ENCODE results near the gene SH3TC1.

The SH3TC1 gene

DNA sequence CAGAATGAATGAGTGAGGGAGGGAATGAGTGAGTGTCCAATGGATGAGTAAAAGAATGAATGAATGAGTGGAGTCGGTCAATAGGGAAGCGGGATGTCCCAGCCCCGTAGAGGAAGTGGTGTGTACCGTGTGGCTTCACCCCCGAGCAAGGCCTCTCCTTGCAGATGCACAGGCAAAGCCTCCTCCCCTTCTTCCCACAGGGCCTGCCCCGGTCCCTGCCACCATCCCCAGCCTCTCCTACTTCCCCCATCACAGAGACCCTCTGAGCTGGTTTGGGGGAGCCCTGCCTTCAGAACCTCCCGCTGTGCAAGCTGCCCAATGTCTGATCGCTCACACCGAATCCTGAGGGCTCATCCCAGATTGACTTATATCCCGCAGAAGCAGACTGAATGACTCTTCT, 84.1 kb downstream of the SH3TC1 start:
- Histone ChIP-seq H3K4me1 (ENCODE audit: control insufficient read depth, low read depth, low read length) (no peaks in the 10 kb centered on the region), H3K4ac (ENCODE audit: low read depth, low read length) (no peak overlapping the region), H4K5ac (ENCODE audit: low read length) (no peak overlapping the region), H3K9ac (ENCODE audit: low read length) (no peak overlapping the region), H3K23ac (ENCODE audit: low read length) (no peak overlapping the region), H3K4me2 (ENCODE audit: low read length) (no peak overlapping the region), H2AK5ac (ENCODE audit: low read length) (no peak overlapping the region), H3K36me3 (ENCODE audit: control insufficient read depth, insufficient read depth, low read length) (no peaks in the 10 kb centered on the region), H3K79me1 (ENCODE audit: low read length) (no peaks in the 10 kb centered on the region), H4K8ac (ENCODE audit: low read depth, low read length) (no peak overlapping the region), H2BK5ac (ENCODE audit: low read length) (no peak overlapping the region), H2BK15ac (replicated peaks; ENCODE audit: low read depth) (no peak overlapping the region), H2BK120ac (ENCODE audit: low read depth, low read length) (no peak overlapping the region), H3K4me3 (ENCODE audit: low read length) (no peak overlapping the region), H3K18ac (ENCODE audit: low read length) (no peak overlapping the region), H3K27me3 (ENCODE audit: insufficient read depth, low read length, poor library complexity) (no peaks in the 10 kb centered on the region), H3K79me2 (ENCODE audit: control insufficient read depth, insufficient read depth, low read length) (no peaks in the 10 kb centered on the region), H3K56ac (ENCODE audit: low read length) (no peak overlapping the region), H3K27ac (ENCODE audit: low read depth, low read length) (no peak overlapping the region)
- DNase-seq = no peak
- no CpG with 5 or more reads among the region's 10 CpGs for WGBS (ENCODE audit: extremely low coverage, insufficient coverage, low lambda C conversion rate)

DNA sequence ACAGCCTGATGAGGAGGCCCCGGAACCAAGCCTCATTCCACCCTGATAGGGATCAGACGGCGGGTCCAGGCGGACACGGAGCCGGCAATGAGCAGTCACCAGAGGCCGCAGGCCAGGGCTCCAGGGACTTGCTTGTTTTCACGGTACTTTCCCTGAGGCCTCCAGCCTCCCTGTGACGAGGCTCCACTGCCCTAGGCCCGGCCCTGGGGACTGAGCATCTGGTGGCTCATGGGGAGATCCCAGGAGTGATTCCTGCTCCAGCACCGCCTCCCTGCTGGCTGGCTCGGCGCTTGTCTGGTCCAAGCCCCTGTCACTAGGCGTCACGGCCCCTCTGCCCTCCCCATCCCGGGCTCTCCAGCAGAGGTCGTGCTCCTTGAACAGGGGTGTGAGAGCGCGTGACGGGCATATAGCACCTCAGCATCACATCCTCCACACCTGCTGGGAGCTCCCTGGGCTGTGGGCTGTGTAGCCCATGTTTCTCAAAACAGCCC, 84.6 kb downstream of the SH3TC1 start:
- no CpG with 5 or more reads among the region's 20 CpGs for WGBS (ENCODE audit: extremely low coverage, insufficient coverage, low lambda C conversion rate)
- peak; percentile 51 for DNase-seq
- H2BK5ac ChIP-seq (ENCODE audit: low read length) = no peak overlapping the region

DNA sequence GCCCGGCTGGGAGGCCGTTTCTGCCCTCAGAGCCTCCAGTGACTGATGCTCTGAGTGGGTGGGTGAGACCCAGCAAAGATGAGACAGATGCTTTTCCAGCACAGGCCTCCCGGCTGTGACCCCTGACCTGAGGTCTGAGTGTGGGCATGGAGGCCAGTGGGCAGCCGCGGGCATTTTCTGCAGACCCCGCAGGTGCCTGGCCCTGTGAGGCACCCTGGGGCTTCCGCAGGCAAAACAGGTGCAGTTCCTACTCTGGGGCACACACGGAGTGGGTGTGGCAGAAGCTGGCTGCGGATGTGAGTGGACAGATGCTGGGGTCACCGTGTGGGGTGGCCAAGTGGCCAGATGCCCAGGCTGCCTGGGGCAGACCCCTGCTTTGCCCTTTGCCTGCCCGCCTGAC, 85.3 kb downstream of the SH3TC1 start:
- H2AK5ac ChIP-seq (ENCODE audit: low read length) = no peak overlapping the region
- H3K27me3 ChIP-seq (ENCODE audit: insufficient read depth, low read length, poor library complexity) = no peaks in the 10 kb centered on the region
- H3K79me2 ChIP-seq (ENCODE audit: control insufficient read depth, insufficient read depth, low read length) = no peaks in the 10 kb centered on the region
- H3K56ac ChIP-seq (ENCODE audit: low read length) = no peak overlapping the region
- H3K18ac ChIP-seq (ENCODE audit: low read length) = no peak overlapping the region
- H2BK120ac ChIP-seq (ENCODE audit: low read depth, low read length) = no peak overlapping the region
- H3K27ac ChIP-seq (ENCODE audit: low read depth, low read length) = no peak overlapping the region
- no peak overlapping the region for H3K23ac ChIP-seq (ENCODE audit: low read length)
- DNase-seq = no peak
- no peak overlapping the region for H2BK15ac ChIP-seq (replicated peaks; ENCODE audit: low read depth)
- no peaks in the 10 kb centered on the region for H3K4me1 ChIP-seq (ENCODE audit: control insufficient read depth, low read depth, low read length)
- H4K8ac ChIP-seq (ENCODE audit: low read depth, low read length) = no peak overlapping the region
- no peak overlapping the region for H3K4me2 ChIP-seq (ENCODE audit: low read length)
- no peaks in the 10 kb centered on the region for H3K79me1 ChIP-seq (ENCODE audit: low read length)
- H2BK5ac ChIP-seq (ENCODE audit: low read length) = no peak overlapping the region
- no CpG with 5 or more reads among the region's 11 CpGs for WGBS (ENCODE audit: extremely low coverage, insufficient coverage, low lambda C conversion rate)
- H3K4ac ChIP-seq (ENCODE audit: low read depth, low read length) = no peak overlapping the region
- no peak overlapping the region for H3K9ac ChIP-seq (ENCODE audit: low read length)
- no peak overlapping the region for H4K5ac ChIP-seq (ENCODE audit: low read length)
- H3K36me3 ChIP-seq (ENCODE audit: control insufficient read depth, insufficient read depth, low read length) = no peaks in the 10 kb centered on the region
- H3K4me3 ChIP-seq (ENCODE audit: low read length) = no peak overlapping the region

More for the DNA sequence above, 84.6 kb downstream of the SH3TC1 start:
- H3K23ac ChIP-seq (ENCODE audit: low read length) = no peak overlapping the region
- no peak overlapping the region for H3K4me2 ChIP-seq (ENCODE audit: low read length)
- no peak overlapping the region for H3K9ac ChIP-seq (ENCODE audit: low read length)
- no peak overlapping the region for H3K27ac ChIP-seq (ENCODE audit: low read depth, low read length)
- H4K8ac ChIP-seq (ENCODE audit: low read depth, low read length) = no peak overlapping the region
- H3K56ac ChIP-seq (ENCODE audit: low read length) = no peak overlapping the region
- no peaks in the 10 kb centered on the region for H3K27me3 ChIP-seq (ENCODE audit: insufficient read depth, low read length, poor library complexity)
- no peaks in the 10 kb centered on the region for H3K36me3 ChIP-seq (ENCODE audit: control insufficient read depth, insufficient read depth, low read length)
- H2BK15ac ChIP-seq (replicated peaks; ENCODE audit: low read depth) = no peak overlapping the region
- H3K79me2 ChIP-seq (ENCODE audit: control insufficient read depth, insufficient read depth, low read length) = no peaks in the 10 kb centered on the region
- H3K4ac ChIP-seq (ENCODE audit: low read depth, low read length) = no peak overlapping the region
- H2AK5ac ChIP-seq (ENCODE audit: low read length) = no peak overlapping the region
- H3K4me3 ChIP-seq (ENCODE audit: low read length) = no peak overlapping the region
- no peaks in the 10 kb centered on the region for H3K79me1 ChIP-seq (ENCODE audit: low read length)
- no peak overlapping the region for H4K5ac ChIP-seq (ENCODE audit: low read length)
- H3K4me1 ChIP-seq (ENCODE audit: control insufficient read depth, low read depth, low read length) = no peaks in the 10 kb centered on the region
- H2BK120ac ChIP-seq (ENCODE audit: low read depth, low read length) = no peak overlapping the region
- H3K18ac ChIP-seq (ENCODE audit: low read length) = no peak overlapping the region

- no peak overlapping the region for H3K4ac ChIP-seq (ENCODE audit: low read depth, low read length)
- H3K4me3 ChIP-seq (ENCODE audit: low read length) = no peak overlapping the region
- H2BK120ac ChIP-seq (ENCODE audit: low read depth, low read length) = no peak overlapping the region
- H3K79me2 ChIP-seq (ENCODE audit: control insufficient read depth, insufficient read depth, low read length) = no peaks in the 10 kb centered on the region
- H3K23ac ChIP-seq (ENCODE audit: low read length) = no peak overlapping the region
- H3K4me1 ChIP-seq (ENCODE audit: control insufficient read depth, low read depth, low read length) = no peaks in the 10 kb centered on the region
- no peak overlapping the region for H3K56ac ChIP-seq (ENCODE audit: low read length)
- no peak overlapping the region for H2BK5ac ChIP-seq (ENCODE audit: low read length)
- no peaks in the 10 kb centered on the region for H3K27me3 ChIP-seq (ENCODE audit: insufficient read depth, low read length, poor library complexity)
- H3K27ac ChIP-seq (ENCODE audit: low read depth, low read length) = no peak overlapping the region
- H4K5ac ChIP-seq (ENCODE audit: low read length) = no peak overlapping the region
- H2AK5ac ChIP-seq (ENCODE audit: low read length) = no peak overlapping the region
- WGBS (ENCODE audit: extremely low coverage, insufficient coverage, low lambda C conversion rate) = no CpG with 5 or more reads among the region's 16 CpGs
- no peak overlapping the region for H4K8ac ChIP-seq (ENCODE audit: low read depth, low read length)
- H2BK15ac ChIP-seq (replicated peaks; ENCODE audit: low read depth) = no peak overlapping the region
- no peak for DNase-seq
- H3K4me2 ChIP-seq (ENCODE audit: low read length) = no peak overlapping the region
- no peaks in the 10 kb centered on the region for H3K36me3 ChIP-seq (ENCODE audit: control insufficient read depth, insufficient read depth, low read length)
- H3K18ac ChIP-seq (ENCODE audit: low read length) = no peak overlapping the region
- no peak overlapping the region for H3K9ac ChIP-seq (ENCODE audit: low read length)
- no peaks in the 10 kb centered on the region for H3K79me1 ChIP-seq (ENCODE audit: low read length)
These were observed 86.3 kb downstream of the SH3TC1 start for GRCh38 chr4:8285143-8285975.

DNA sequence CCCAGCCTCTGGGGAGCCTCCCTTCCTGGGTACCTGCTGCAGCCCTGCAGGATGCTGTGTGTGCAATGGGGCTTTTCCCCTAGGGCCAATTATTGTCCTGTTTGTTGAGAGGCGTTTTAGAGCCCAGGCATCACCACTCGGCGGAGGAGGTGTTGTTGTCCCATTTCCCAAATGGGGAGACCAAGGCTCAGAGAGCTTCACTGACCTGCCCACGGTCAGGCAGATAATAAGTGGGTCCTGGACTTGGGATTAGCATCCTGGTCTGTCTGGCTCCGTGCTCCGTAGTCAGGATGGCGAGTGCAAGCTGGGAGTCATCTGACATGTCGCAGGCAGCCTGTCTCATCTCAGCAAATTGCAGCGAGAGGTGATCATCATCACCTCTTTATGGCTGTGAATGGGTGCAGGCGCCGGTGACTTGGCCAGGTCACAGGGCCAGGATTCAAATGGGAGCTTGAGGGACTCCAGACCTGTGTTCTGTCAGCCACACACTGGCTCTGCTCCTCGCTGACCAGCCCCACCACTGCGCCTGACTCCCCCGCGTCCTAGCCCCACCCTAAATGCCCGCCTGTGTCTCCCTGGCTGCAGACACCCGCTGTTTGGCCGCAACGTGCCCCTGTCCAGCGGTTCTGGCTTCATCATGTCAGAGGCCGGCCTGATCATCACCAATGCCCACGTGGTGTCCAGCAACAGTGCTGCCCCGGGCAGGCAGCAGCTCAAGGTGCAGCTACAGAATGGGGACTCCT, 87.1 kb downstream of the SH3TC1 start:
- Histone ChIP-seq H2AK5ac (ENCODE audit: low read length) (no peak overlapping the region), H3K18ac (ENCODE audit: low read length) (no peak overlapping the region), H3K56ac (ENCODE audit: low read length) (no peak overlapping the region), H4K8ac (ENCODE audit: low read depth, low read length) (no peak overlapping the region), H2BK15ac (replicated peaks; ENCODE audit: low read depth) (no peak overlapping the region), H3K4ac (ENCODE audit: low read depth, low read length) (no peak overlapping the region), H3K4me1 (ENCODE audit: control insufficient read depth, low read depth, low read length) (no peaks in the 10 kb centered on the region), H3K23ac (ENCODE audit: low read length) (no peak overlapping the region), H3K4me3 (ENCODE audit: low read length) (no peak overlapping the region), H4K5ac (ENCODE audit: low read length) (no peak overlapping the region), H3K27ac (ENCODE audit: low read depth, low read length) (no peak overlapping the region), H3K9ac (ENCODE audit: low read length) (no peak overlapping the region), H2BK120ac (ENCODE audit: low read depth, low read length) (no peak overlapping the region), H3K79me2 (ENCODE audit: control insufficient read depth, insufficient read depth, low read length) (no peaks in the 10 kb centered on the region), H3K79me1 (ENCODE audit: low read length) (no peaks in the 10 kb centered on the region), H3K27me3 (ENCODE audit: insufficient read depth, low read length, poor library complexity) (no peaks in the 10 kb centered on the region), H3K4me2 (ENCODE audit: low read length) (no peak overlapping the region), H3K36me3 (ENCODE audit: control insufficient read depth, insufficient read depth, low read length) (no peaks in the 10 kb centered on the region), H2BK5ac (ENCODE audit: low read length) (no peak overlapping the region)
- WGBS (ENCODE audit: extremely low coverage, insufficient coverage, low lambda C conversion rate) = no CpG with 5 or more reads among the region's 23 CpGs
- DNase-seq = no peak
